Activated T-cell treated with anti-CD3 and anti-CD28 coated beads, Interleukin-2, amount 50 U/mL, for 24 hours (primary cell): Measurements from ENCODE around the gene RAP1A.
"Not testable (repeated sequence)": the region's sequence is repeated elsewhere in the genome, so short reads cannot be mapped to it uniquely, and the experiment has no call there.

ENCODE experiments used
- DNase-seq: peaks from one replicate; pipeline ENCODE4 v3.0.0-alpha.2; 2020
- H3K27ac Mint-ChIP-seq: 2 replicates; pipeline ENCODE4 v1.8.0; 2020; ENCODE audit warnings: mild to moderate bottlenecking, mixed read lengths
- H3K27me3 Mint-ChIP-seq: 2 replicates; pipeline ENCODE4 v1.8.0; 2020; ENCODE audit warnings: mixed read lengths
- H3K36me3 Mint-ChIP-seq: 2 replicates; pipeline ENCODE4 v1.8.0; 2020; ENCODE audit warnings: low read depth, mixed read lengths
- H3K4me1 Mint-ChIP-seq: 2 replicates; pipeline ENCODE4 v1.8.0; 2020; ENCODE audit warnings: low read depth, mixed read lengths
- H3K4me3 Mint-ChIP-seq: 2 replicates; pipeline ENCODE4 v1.8.0; 2020; ENCODE audit warnings: mild to moderate bottlenecking, moderate library complexity, mixed read lengths
- H3K9me3 Mint-ChIP-seq: 2 replicates; pipeline ENCODE4 v1.8.0; 2020; ENCODE audit warnings: mixed read lengths

RAP1A gene

DNA sequence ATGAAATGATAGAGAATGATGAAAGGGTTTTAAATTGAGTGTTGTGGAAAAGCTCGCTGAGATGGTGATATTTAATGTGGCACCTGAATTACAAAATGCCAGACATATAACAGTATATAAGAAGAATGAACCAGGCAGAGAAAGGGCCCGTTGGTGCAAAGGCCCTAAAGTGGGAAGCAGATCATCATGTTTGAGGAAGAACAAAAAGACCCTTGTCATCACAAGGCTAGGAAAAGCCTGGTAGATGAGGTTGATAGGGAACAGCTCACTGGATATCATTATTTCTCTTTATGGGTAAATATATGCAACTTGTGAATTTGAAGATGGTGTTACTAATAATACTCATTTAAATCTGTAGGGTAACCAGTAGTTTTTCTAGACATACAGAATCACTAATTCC, 11.0 kb downstream of the RAP1A start:
- Mint-ChIP-seq H3K4me1 (peaks cover 83% of the 10 kb centered on the region), H3K27ac (peak overlapping the region; percentile 93), H3K9me3 (no peaks in the 10 kb centered on the region), H3K27me3 (no peaks in the 10 kb centered on the region), H3K36me3 (peaks cover 73% of the 10 kb centered on the region), H3K4me3 (peak overlapping the region; percentile 6)
- no peak for DNase-seq

DNA sequence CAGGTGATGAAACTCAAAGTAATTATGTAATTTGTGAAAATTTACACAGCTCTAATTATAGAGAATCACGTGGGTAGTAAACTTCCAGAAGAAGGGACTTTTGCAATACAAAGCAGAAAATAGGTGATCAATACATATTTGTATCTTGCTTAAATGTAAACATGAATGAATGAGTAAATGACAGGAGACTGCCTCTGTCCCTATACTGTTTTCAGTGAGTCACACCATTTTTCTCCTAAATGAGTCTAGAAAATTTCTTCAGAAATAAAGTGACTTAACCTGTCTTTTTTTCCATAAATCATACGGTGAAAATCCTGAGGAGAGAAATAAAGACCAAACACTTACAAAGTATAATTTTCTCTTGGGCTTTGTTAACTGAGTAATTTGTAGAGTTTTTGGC, 11.9 kb downstream of the RAP1A start:
- Mint-ChIP-seq H3K27me3 (no peaks in the 10 kb centered on the region), H3K4me3 (peak overlapping the region; percentile 54), H3K27ac (peak overlapping the region; percentile 93), H3K9me3 (no peaks in the 10 kb centered on the region), H3K36me3 (peaks cover 73% of the 10 kb centered on the region), H3K4me1 (peaks cover 83% of the 10 kb centered on the region)
- no peak for DNase-seq

DNA sequence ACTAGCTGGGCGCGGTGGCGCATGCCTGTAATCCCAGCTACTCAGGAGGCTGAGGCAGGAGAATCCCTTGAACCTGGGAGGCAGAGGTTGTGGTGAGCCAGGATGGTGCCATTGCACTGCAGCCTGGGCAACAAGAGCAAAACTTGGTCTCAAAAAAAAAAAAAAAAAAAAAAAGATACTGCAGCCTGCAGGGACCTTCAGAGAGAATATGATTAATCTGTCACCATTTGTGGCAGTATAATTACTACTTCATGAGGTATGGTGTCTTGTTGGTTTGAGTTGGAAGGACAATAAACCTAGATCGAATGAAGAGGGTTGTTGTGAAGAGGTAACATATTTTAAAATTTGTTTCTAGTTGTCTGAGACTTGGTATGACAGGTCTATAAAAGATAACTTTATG, 13.2 kb downstream of the RAP1A start:
- Mint-ChIP-seq H3K4me1 (peaks cover 83% of the 10 kb centered on the region), H3K27ac (peak overlapping the region; percentile 93), H3K36me3 (peaks cover 70% of the 10 kb centered on the region), H3K4me3 (peak overlapping the region; percentile 8)
- not testable (repeated sequence) for H3K9me3 Mint-ChIP-seq, DNase-seq, H3K27me3 Mint-ChIP-seq

- peaks cover 65% of the 10 kb centered on the region for H3K36me3 Mint-ChIP-seq
- no peak for DNase-seq
- H3K9me3 Mint-ChIP-seq: no peaks in the 10 kb centered on the region
- H3K27ac Mint-ChIP-seq: peak overlapping the region; percentile 93
- peaks cover 81% of the 10 kb centered on the region for H3K4me1 Mint-ChIP-seq
- no peaks in the 10 kb centered on the region for H3K27me3 Mint-ChIP-seq
- H3K4me3 Mint-ChIP-seq: no peak overlapping the region
These were observed 14.2 kb downstream of the RAP1A start for GRCh38 chr1:111633736-111634247.

GRCh38 chr1:111635324-111636009, 15.9 kb downstream of the RAP1A start:
- Mint-ChIP-seq H3K9me3 (no peaks in the 10 kb centered on the region), H3K4me1 (peaks cover 77% of the 10 kb centered on the region), H3K27ac (peak overlapping the region; percentile 66), H3K36me3 (peaks cover 53% of the 10 kb centered on the region), H3K27me3 (no peaks in the 10 kb centered on the region), H3K4me3 (no peak overlapping the region)
- DNase-seq: no peak

DNA sequence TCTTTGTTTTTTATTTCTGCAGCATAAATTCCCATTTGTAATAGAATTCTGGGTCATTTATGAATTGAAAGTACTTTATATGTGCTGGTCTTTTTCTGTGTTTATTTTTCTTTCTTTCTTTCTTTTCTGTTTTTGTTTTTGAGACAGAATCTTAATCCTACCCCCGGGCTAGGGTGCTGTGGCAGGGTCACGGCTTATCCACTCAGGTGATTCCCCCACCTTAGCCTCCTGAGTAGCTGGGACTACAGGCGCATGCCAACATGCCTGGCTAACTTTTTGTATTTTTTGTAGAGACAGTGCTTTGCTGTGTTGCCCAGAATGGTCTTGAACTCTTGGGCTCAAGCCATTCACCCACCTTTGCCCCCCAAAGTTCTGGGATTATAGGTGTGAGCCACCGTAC, 18.7 kb downstream of the RAP1A start:
- peaks cover 53% of the 10 kb centered on the region for H3K36me3 Mint-ChIP-seq
- no peaks in the 10 kb centered on the region for H3K9me3 Mint-ChIP-seq
- no peak overlapping the region for H3K4me3 Mint-ChIP-seq
- H3K27me3 Mint-ChIP-seq: no peaks in the 10 kb centered on the region
- H3K4me1 Mint-ChIP-seq: peaks cover 67% of the 10 kb centered on the region
- DNase-seq: no peak
- H3K27ac Mint-ChIP-seq: peak overlapping the region; percentile 39

DNA sequence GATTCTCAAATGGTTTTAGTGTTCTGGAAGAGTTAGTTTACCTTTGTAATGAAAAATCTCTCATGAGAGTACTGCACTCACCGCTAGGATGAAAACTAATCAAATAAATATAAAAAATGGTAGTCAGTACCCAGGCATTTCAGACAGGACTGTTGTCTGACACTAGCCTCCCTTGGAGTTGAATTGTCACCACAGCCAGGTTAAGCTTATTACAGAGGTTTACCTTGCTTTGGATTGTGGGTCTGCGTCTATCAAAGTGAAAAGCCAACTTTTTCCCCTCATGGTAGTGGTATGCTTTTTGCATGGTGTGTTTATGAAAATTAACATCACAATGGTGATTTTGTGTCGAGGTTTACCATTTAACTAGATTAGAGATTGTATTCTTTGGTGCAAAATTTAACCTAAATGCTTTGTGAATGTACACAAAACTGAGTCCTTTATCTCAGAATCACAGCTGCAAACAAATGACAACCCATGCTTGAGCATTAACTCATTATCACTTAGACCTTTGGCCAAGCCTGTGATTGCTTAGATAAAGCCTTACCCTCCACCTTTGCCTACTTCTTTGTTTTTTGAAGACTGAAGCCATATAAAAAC, 20.1 kb downstream of the RAP1A start:
- Mint-ChIP-seq H3K27ac (peak overlapping the region; percentile 52), H3K36me3 (peaks cover 65% of the 10 kb centered on the region), H3K4me3 (no peak overlapping the region), H3K4me1 (peaks cover 74% of the 10 kb centered on the region), H3K9me3 (no peaks in the 10 kb centered on the region), H3K27me3 (no peaks in the 10 kb centered on the region)
- no peak for DNase-seq

DNA sequence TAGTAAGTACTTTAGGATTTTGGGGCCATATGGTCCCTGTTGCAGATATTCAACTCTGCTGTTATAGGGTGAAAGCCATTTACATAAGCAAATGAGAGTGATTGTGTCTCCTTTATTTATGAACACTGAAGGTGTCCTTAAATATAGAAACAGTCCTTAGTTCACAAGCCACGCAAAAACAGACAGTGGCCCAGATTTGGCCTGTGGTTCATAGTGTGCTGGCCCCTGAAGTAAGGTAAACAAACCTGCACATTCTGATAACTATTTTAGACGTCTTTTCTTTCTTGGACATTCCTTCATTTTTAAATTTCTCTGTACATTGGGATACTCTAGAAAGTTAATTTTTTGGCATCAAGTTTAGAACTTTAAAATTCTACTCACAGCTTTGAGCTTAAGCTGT, 23.5 kb downstream of the RAP1A start:
- Mint-ChIP-seq H3K9me3 (no peaks in the 10 kb centered on the region), H3K4me3 (no peak overlapping the region), H3K36me3 (peaks cover 71% of the 10 kb centered on the region), H3K27ac (peak overlapping the region; percentile 56), H3K4me1 (peaks cover 78% of the 10 kb centered on the region), H3K27me3 (no peaks in the 10 kb centered on the region)
- no peak for DNase-seq

DNA sequence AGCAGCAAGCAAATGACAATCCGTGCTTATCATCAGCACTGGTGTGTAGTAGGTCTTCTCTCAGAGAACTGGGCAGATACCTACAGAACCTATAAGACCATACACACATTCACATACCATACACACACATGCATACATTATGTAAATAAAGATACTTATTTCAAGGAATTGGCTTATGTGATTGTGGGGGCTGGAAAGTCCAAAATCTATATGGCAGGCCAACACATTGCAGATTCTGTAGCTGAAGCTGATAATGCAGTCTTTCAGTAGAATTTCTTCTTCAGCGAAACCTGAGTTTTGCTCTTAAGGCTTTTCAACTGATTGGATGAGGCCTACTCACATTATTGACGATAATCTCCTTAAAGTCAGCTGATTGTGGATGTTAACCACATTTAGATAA, 24.1 kb downstream of the RAP1A start:
- H3K36me3 Mint-ChIP-seq: peaks cover 74% of the 10 kb centered on the region

GRCh38 chr1:111644506-111644905, 24.9 kb downstream of the RAP1A start:
- Mint-ChIP-seq H3K9me3 (no peaks in the 10 kb centered on the region), H3K27ac (peak overlapping the region; percentile 55), H3K4me1 (peaks cover 82% of the 10 kb centered on the region), H3K36me3 (peaks cover 82% of the 10 kb centered on the region), H3K4me3 (no peak overlapping the region), H3K27me3 (no peaks in the 10 kb centered on the region)
- DNase-seq: no peak

More for the DNA sequence above, 24.1 kb downstream of the RAP1A start:
- no peak for DNase-seq
- H3K9me3 Mint-ChIP-seq: no peaks in the 10 kb centered on the region
- no peak overlapping the region for H3K4me3 Mint-ChIP-seq
- H3K4me1 Mint-ChIP-seq: peaks cover 78% of the 10 kb centered on the region
- peak overlapping the region; percentile 56 for H3K27ac Mint-ChIP-seq
- H3K27me3 Mint-ChIP-seq: no peaks in the 10 kb centered on the region

DNA sequence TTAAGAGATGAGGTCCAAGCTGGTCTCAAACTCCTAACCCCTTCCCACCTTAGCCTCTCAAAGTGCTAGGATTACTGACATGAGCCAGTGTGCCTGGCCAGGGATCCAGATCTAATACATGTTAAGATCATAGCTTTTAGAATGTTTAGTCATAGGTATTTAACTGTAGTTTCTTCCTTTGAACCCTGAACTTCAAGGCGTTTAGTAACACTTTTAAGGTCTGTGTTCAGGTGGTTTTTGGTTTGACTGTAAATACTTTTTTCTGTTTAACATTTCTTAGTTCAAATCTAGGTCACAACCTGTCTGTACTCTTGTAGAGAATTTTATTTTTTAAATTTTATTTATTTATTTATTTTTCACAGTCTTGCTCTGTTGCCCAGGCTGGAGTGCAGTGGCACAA, 28.1 kb downstream of the RAP1A start:
- peaks cover 83% of the 10 kb centered on the region for H3K4me1 Mint-ChIP-seq
- H3K27ac Mint-ChIP-seq: peak overlapping the region; percentile 88
- DNase-seq: no peak
- peaks cover 79% of the 10 kb centered on the region for H3K36me3 Mint-ChIP-seq
- no peaks in the 10 kb centered on the region for H3K9me3 Mint-ChIP-seq
- no peak overlapping the region for H3K4me3 Mint-ChIP-seq
- no peaks in the 10 kb centered on the region for H3K27me3 Mint-ChIP-seq

- Mint-ChIP-seq H3K27me3 (no peaks in the 10 kb centered on the region), H3K9me3 (no peaks in the 10 kb centered on the region), H3K4me1 (peaks cover 80% of the 10 kb centered on the region), H3K4me3 (no peak overlapping the region), H3K27ac (peak overlapping the region; percentile 87), H3K36me3 (peaks cover 74% of the 10 kb centered on the region)
- no peak for DNase-seq
These were observed 29.2 kb downstream of the RAP1A start for GRCh38 chr1:111648806-111649205.

DNA sequence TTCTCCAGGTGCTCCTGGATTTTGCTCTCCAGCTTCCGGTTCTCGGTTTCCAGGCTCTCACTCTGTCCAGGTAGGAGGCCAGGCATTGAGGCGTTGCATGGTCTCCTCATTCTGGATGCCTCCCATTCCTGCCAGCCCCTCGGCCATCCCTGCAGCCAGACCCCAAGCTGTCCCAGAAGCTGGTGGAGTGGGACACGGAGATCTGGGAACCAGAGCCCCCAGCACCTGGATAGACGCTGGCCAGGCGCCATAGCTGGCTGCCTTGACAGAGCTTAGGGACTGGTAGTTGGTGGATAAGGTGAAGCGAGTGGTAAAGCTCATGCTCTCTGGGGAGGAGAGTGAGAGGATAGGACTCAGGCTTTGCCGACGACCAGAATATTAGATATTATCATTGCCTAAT, 29.6 kb downstream of the RAP1A start:
- H3K27ac Mint-ChIP-seq: peak overlapping the region; percentile 67
- no peaks in the 10 kb centered on the region for H3K27me3 Mint-ChIP-seq
- H3K36me3 Mint-ChIP-seq: peaks cover 70% of the 10 kb centered on the region
- no peaks in the 10 kb centered on the region for H3K9me3 Mint-ChIP-seq
- H3K4me3 Mint-ChIP-seq: no peak overlapping the region
- peaks cover 80% of the 10 kb centered on the region for H3K4me1 Mint-ChIP-seq
- DNase-seq: no peak

GRCh38 chr1:111649648-111650047, 30.1 kb downstream of the RAP1A start:
- Mint-ChIP-seq H3K4me3 (no peak overlapping the region), H3K4me1 (peaks cover 77% of the 10 kb centered on the region), H3K9me3 (no peaks in the 10 kb centered on the region), H3K27ac (peak overlapping the region; percentile 67), H3K27me3 (no peaks in the 10 kb centered on the region), H3K36me3 (peaks cover 65% of the 10 kb centered on the region)
- DNase-seq: no peak

- Mint-ChIP-seq H3K27ac (peak overlapping the region; percentile 68), H3K4me3 (no peak overlapping the region), H3K9me3 (no peaks in the 10 kb centered on the region), H3K36me3 (peaks cover 48% of the 10 kb centered on the region), H3K27me3 (no peaks in the 10 kb centered on the region), H3K4me1 (peaks cover 68% of the 10 kb centered on the region)
- no peak for DNase-seq
These were observed 34.1 kb downstream of the RAP1A start for GRCh38 chr1:111653709-111654108.
